ENCODE data around the gene CCDC57.

- TF ChIP-seq CTCF (IDR thresholded peaks at IDR 0.05) (peak; percentile 74 to 95 (median 88)), POLR2A (IDR thresholded peaks at IDR 0.05) (no peak)
These were observed 58.8 kb downstream of the CCDC57 start for GRCh38 chr17:82153745-82154375.

All from heart left ventricle (tissue), 13 donors.